GM04503 (cell line): ENCODE data around the gene ASAH2B.

Experiments
- DNase-seq: peaks from one replicate; pipeline ENCODE4 v3.0.0-alpha.2; 2012; ENCODE audit warnings: low read depth

ASAH2B gene

DNA sequence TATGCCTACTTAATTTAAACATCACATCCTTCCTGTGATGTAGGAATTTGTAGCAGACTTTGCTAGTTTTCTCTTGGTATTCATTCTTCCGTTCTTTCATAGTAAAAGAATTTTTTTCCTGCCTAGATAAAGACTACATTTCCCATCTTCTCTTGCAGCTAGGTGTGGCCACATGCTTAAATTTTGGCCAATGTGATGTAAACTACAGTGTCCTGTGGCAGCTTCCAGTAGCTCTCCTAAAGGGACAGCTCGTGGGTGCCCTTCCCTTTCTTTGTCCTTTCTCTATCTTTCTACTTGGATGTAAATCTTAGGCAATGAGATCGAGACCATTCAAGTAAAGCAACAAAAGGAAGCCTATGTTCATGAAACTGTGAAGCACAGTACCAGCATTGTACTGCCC lies 58.6 kb downstream of the ASAH2B start:
- DNase-seq = no peak

DNA sequence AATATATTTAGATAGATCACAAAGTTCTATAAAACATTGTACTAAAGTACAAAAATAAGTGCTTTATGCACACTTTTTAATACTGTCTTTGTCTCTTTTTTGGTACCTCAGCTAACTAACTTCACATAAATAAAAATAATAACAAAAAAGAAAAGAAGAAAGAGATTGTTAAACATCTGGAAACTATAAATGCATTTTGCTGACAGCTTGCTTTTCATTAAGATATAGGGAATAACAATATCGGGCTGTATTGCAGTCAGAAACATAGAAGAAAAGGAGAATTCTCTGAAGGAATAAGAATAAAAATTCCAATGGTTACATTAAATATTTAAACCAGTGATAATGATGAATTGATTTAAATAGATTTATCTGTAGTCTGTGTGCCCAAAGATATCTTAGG lies 59.9 kb downstream of the ASAH2B start:
- no peak for DNase-seq

DNA sequence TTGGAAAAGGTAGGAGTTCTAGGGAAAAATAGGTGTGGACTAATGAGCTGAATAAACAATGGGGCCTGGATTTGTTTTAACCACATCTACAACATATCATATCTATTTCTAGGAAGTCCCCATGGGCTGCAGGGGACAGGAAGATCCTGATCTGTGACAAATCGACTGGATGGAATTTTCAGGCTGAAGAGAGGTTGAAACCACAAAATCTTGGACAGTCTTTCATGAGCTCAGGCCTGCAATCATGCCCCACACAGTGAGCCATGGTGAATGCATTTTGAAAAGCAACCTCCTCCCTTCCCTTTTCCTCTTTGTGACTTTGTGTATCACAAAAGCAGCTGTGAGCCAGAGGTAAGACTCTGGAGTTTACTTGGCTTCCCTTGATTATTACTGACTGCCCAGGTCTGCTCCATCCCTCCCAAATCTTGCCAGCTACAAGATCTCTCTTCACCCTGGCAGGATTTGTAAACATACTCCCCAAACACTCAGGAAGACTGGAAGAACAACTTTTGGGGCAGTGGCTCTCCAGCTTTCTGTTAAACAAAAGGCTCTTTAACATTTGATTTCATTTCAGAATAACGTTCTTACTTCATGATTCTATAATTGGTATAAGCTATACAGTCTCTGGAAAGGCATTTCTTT lies 66.4 kb downstream of the ASAH2B start:
- peak; percentile 10 for DNase-seq

DNA sequence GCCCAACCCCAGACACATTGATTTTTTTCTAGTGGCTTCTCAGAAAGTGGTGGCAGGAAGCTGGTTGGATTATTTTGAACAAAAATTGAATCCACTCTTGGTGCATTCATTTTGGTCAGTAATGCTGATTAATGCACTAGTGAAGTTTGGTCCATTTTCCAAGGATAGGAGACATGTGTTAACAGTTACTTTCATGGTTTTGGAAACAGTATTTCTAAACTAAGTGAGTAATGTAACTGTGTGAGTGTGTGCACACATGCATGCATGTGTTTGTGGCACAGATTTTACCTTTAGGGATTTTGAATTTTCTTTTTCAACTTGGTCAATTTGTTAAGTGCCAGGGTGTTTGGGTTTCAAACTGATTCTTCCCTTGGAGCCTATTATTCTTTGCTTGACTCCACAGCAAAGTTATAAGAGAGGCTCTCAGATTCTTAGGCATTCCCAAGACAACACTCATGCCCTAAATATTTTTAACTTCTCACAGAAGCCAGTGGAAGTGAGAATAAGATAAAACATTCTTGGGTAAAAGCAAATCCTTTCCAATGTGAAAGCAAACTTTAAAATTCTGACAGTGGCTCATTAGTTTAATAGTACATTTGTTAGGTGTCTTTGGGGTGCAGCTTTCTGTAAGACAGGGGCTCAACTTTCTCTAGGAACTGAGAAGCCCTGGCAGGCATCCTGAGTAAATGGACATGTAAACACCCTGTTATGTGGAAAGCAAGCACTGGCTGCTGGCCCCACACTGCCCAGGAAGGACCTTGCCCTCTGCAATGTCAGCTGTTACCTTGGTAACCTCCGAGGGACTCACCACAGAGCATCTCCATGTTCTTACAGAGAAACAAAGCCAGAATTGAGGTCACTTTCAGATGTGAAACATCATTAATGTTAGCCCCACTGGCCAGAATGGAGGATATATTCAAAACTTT lies 68.4 kb downstream of the ASAH2B start:
- peak; percentile 59 for DNase-seq
